Measurements from ENCODE around the gene FOXRED1. TPM values are rescaled to one million over a fixed set of nuclear protein-coding genes. Genes with fewer than 3 reads are reported as not detected.

Gene FOXRED1
- 14.8 TPM for total RNA-seq
- long read RNA-seq, transcript FOXRED1-201 (11 exons, 1,970 nt), result major isoform, 6 of 18 reads
- long read RNA-seq, partial matches to known transcripts, result 5 of 18 reads
- long read RNA-seq, other reads (novel, unspliced or antisense), result 4 of 18 reads

GRCh38 chr11:126268708-126269579 is at the start of gene FOXRED1, which contains the start of gene SRPRA:
TSS of gene FOXRED1 (plus strand) at chr11:126269154. CDS start at chr11:126269207, 53 bp downstream.
TSS of gene SRPRA (minus strand) at chr11:126268895. CDS start at chr11:126268804, 91 bp downstream.
- H3K27me3 ChIP-seq, result no peaks in the 10 kb centered on the region
- peak within 1 kb of the TSS; percentile 96 for H3K27ac ChIP-seq
- peak; percentile 100 for DNase-seq
- H3K4me3 ChIP-seq, result peak within 1 kb of the TSS; percentile 93
- H3K36me3 ChIP-seq, result peaks cover 44% of the 10 kb centered on the region
- ATAC-seq, result peak; percentile 99
- H3K9me3 ChIP-seq, result no peaks in the 10 kb centered on the region
- no peak for TF ChIP-seq CTCF (IDR thresholded peaks at IDR 0.05)
- peaks cover 17% of the 10 kb centered on the region for H3K4me1 ChIP-seq
- intact Hi-C loops (cut with DNase I), result no loop called here

- Histone ChIP-seq H3K27me3 (no peaks in the 10 kb centered on the region), H3K9me3 (no peaks in the 10 kb centered on the region), H3K27ac (no peak overlapping the region), H3K36me3 (no peaks in the 10 kb centered on the region), H3K4me3 (no peak overlapping the region), H3K4me1 (peaks cover 17% of the 10 kb centered on the region)
- ATAC-seq, result peak; percentile 30
- intact Hi-C loops (cut with DNase I), result no loop called here
- DNase-seq, result no peak
- no peak for TF ChIP-seq CTCF (IDR thresholded peaks at IDR 0.05)
Observed at GRCh38 chr11:126219547-126219946, 49.4 kb upstream of the FOXRED1 start.

GRCh38 chr11:126224647-126225294 is 44.2 kb upstream of the FOXRED1 start:
- no peaks in the 10 kb centered on the region for H3K27me3 ChIP-seq
- TF ChIP-seq CTCF (IDR thresholded peaks at IDR 0.05), result no peak
- no peaks in the 10 kb centered on the region for H3K9me3 ChIP-seq
- DNase-seq (no peak), ATAC-seq (no peak)
- intact Hi-C loops (cut with DNase I), result no loop called here
- no peak overlapping the region for H3K27ac ChIP-seq
- no peak overlapping the region for H3K4me3 ChIP-seq
- H3K4me1 ChIP-seq, result peaks cover 3% of the 10 kb centered on the region
- H3K36me3 ChIP-seq, result no peaks in the 10 kb centered on the region

- no peak overlapping the region for H3K4me3 ChIP-seq
- H3K9me3 ChIP-seq, result no peaks in the 10 kb centered on the region
- ATAC-seq (no peak), DNase-seq (no peak)
- H3K27ac ChIP-seq, result no peak overlapping the region
- H3K4me1 ChIP-seq, result no peaks in the 10 kb centered on the region
- intact Hi-C loops (cut with DNase I), result no loop called here
- no peaks in the 10 kb centered on the region for H3K27me3 ChIP-seq
- H3K36me3 ChIP-seq, result no peaks in the 10 kb centered on the region
- no peak for TF ChIP-seq CTCF (IDR thresholded peaks at IDR 0.05)
Observed at GRCh38 chr11:126225295-126225665, 43.7 kb upstream of the FOXRED1 start.

GRCh38 chr11:126226334-126227084 is 42.4 kb upstream of the FOXRED1 start:
- Histone ChIP-seq H3K27me3 (no peaks in the 10 kb centered on the region), H3K4me1 (no peaks in the 10 kb centered on the region), H3K4me3 (no peak overlapping the region), H3K9me3 (no peaks in the 10 kb centered on the region), H3K27ac (no peak overlapping the region), H3K36me3 (no peaks in the 10 kb centered on the region)
- DNase-seq (no peak), ATAC-seq (no peak)
- no peak for TF ChIP-seq CTCF (IDR thresholded peaks at IDR 0.05)
- intact Hi-C loops (cut with DNase I), result no loop called here
